D721Med (cell line): ENCODE data around the gene DENND11.

Experiments
- DNase-seq: peaks from one replicate; pipeline ENCODE4 v3.0.0; 2011; ENCODE audit warnings: low spot score; ENCODE audit not compliant: insufficient read length
- FAIRE-seq: peaks from 2 replicates; lab custom pipeline; 2011; peaks lifted over from hg19 to GRCh38; lab: Jason Lieb, UNC
- CTCF ChIP-seq: IDR thresholded peaks from 2 replicates; pipeline ENCODE4 v1.5.1; 2012; ENCODE audit warnings: mild to moderate bottlenecking, control low read depth; ENCODE audit not compliant: insufficient read depth; ENCODE audit errors: missing control alignments

Gene DENND11

GRCh38 chr7:141673346-141673745 is 28.6 kb downstream of the DENND11 start:
- TF ChIP-seq CTCF: no peak
- FAIRE-seq (no peak), DNase-seq (no peak)

- FAIRE-seq (no peak), DNase-seq (no peak)
- no peak for TF ChIP-seq CTCF
Measured at GRCh38 chr7:141671705-141672496, 30.1 kb downstream of the DENND11 start.

- DNase-seq (no peak), FAIRE-seq (no peak)
- TF ChIP-seq CTCF: no peak
Measured at GRCh38 chr7:141668853-141669252, 33.1 kb downstream of the DENND11 start.

- FAIRE-seq: no peak
- TF ChIP-seq CTCF: no peak
Measured at GRCh38 chr7:141666071-141666470, 35.9 kb downstream of the DENND11 start.

GRCh38 chr7:141665208-141666035 is 36.5 kb downstream of the DENND11 start:
- no peak for TF ChIP-seq CTCF
- FAIRE-seq (no peak), DNase-seq (no peak)

More at GRCh38 chr7:141666071-141666470, 35.9 kb downstream of the DENND11 start:
- DNase-seq: no peak

- no peak for TF ChIP-seq CTCF
- no peak for DNase-seq
- no peak for FAIRE-seq
Measured at GRCh38 chr7:141664450-141664849, 37.5 kb downstream of the DENND11 start.
